GM12872 (cell line): ENCODE measurements around the gene PPP2R5C.

Source experiments
- TF ChIP-seq, protein P1 (sequence below): IDR thresholded peaks from 3 replicates; pipeline ENCODE4 v1.5.1; 2011; ENCODE audit warnings: low read depth, mild to moderate bottlenecking, low read length, moderate library complexity; ENCODE audit not compliant: insufficient read depth

The PPP2R5C gene

GRCh38 chr14:101717663-101718490 lies 43.6 kb upstream of the PPP2R5C start:
- TF ChIP-seq, protein P1, sequence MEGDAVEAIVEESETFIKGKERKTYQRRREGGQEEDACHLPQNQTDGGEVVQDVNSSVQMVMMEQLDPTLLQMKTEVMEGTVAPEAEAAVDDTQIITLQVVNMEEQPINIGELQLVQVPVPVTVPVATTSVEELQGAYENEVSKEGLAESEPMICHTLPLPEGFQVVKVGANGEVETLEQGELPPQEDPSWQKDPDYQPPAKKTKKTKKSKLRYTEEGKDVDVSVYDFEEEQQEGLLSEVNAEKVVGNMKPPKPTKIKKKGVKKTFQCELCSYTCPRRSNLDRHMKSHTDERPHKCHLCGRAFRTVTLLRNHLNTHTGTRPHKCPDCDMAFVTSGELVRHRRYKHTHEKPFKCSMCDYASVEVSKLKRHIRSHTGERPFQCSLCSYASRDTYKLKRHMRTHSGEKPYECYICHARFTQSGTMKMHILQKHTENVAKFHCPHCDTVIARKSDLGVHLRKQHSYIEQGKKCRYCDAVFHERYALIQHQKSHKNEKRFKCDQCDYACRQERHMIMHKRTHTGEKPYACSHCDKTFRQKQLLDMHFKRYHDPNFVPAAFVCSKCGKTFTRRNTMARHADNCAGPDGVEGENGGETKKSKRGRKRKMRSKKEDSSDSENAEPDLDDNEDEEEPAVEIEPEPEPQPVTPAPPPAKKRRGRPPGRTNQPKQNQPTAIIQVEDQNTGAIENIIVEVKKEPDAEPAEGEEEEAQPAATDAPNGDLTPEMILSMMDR: no peak

GRCh38 chr14:101719045-101719645 lies 42.4 kb upstream of the PPP2R5C start:
- TF ChIP-seq, protein P1: no peak

- TF ChIP-seq, protein P1: no peak
These were observed 41.8 kb upstream of the PPP2R5C start for GRCh38 chr14:101719708-101720107.

DNA sequence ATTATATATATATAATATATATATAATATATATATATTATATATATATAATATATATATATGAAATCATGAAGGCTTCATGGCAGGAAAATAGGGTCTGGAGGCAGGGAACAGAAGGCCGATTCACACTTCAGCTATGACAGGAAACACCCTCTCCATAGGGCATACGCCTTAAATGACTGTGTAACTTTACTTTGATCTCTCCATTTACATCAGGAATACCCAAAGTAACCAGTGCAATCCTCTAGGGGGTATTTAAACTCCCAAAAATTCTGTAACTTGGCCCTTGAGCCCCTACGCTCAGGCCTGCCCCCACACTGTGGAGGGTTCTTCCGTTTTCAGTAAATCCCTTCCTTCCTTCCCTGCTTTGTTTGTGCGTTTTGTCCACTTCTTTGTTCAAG lies 40.4 kb upstream of the PPP2R5C start:
- TF ChIP-seq, protein P1: no peak

GRCh38 chr14:101721951-101722661 lies 39.4 kb upstream of the PPP2R5C start:
- TF ChIP-seq, protein P1: no peak

DNA sequence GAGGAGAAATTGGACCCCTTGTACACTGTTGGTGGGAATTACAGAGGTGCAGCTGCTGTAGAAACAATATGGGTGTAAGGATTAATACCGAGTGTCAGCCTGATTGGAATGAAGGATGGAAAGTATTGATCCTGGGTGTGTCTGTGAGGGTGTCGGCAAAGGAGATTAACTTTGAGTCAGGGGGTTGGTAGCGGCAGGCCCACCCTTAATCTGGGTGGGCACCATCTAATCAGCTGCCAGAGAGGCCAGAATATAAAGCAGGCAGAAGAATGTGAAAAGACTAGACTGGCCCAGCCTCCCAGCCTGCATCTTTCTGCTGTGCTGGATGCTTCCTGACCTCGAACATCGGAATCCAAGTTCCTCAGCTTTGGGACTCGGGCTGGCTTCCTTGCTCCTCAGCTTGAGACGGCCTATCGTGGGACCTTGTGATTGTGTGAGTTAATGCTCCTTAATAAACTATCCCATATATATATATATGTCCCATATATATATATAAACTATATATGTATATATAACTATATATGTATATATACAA lies 38.4 kb upstream of the PPP2R5C start:
- TF ChIP-seq, protein P1: no peak

DNA sequence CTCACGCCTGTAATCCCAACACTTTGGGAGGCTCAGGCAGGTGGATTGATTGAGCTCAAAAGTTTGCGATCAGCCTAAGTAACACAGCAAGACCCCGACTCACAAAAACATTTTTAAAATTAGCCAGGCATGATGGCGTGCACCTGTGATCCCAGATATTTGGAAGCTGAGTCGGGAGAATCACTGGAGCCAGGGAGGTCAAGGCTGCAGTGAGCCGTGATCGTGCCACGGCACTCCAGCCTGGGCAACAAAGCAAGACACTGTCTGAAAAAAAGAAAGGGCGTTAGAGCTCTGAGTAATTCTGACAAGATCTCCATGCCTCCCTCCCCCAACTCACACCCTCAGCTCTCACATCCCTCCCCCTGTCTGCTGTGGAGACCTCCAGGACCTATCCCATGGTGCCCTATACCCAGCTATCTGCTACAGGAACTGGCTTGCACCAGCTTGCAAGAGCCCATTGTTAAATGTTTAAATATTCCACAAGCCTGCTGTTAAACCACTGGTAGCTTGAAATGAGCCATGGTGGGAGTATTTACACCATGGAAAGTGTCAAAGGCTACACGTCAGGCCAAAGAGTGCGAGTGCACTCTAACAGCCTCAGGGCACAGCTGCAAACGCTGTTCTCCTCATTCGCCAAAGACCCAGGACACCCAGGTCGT lies 35.1 kb upstream of the PPP2R5C start:
- TF ChIP-seq, protein P1: no peak
